ENCODE results near the gene SLC25A22. TPM values are rescaled to one million over a fixed set of nuclear protein-coding genes. Genes with fewer than 3 reads are reported as not detected.

Gene SLC25A22
- total and polyA plus RNA-seq, 9 of the 15 experiments (the other 6 are each of a cell fraction or from before 2014, with no cell fraction given), result 0.41 to 55.4 (median 11.4) TPM

- TF ChIP-seq, protein P1, sequence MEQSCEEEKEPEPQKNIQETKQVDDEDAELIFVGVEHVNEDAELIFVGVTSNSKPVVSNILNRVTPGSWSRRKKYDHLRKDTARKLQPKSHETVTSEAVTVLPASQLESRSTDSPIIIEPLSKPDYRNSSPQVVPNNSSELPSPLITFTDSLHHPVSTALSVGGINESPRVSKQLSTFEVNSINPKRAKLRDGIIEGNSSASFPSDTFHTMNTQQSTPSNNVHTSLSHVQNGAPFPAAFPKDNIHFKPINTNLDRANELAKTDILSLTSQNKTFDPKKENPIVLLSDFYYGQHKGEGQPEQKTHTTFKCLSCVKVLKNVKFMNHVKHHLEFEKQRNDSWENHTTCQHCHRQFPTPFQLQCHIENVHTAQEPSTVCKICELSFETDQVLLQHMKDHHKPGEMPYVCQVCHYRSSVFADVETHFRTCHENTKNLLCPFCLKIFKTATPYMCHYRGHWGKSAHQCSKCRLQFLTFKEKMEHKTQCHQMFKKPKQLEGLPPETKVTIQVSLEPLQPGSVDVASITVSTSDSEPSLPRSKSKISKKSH (CRISPR knock-in tag; IDR thresholded peaks at IDR 0.05), result no peak
- TF ChIP-seq HES1 (IDR thresholded peaks at IDR 0.05; ENCODE audit: low read depth), result no peak
- no peak for TF ChIP-seq ZBTB40 (IDR thresholded peaks at IDR 0.05)
- no peak for TF ChIP-seq ZBTB40 (CRISPR knock-in tag; IDR thresholded peaks at IDR 0.05)
- TF ChIP-seq, protein P2, sequence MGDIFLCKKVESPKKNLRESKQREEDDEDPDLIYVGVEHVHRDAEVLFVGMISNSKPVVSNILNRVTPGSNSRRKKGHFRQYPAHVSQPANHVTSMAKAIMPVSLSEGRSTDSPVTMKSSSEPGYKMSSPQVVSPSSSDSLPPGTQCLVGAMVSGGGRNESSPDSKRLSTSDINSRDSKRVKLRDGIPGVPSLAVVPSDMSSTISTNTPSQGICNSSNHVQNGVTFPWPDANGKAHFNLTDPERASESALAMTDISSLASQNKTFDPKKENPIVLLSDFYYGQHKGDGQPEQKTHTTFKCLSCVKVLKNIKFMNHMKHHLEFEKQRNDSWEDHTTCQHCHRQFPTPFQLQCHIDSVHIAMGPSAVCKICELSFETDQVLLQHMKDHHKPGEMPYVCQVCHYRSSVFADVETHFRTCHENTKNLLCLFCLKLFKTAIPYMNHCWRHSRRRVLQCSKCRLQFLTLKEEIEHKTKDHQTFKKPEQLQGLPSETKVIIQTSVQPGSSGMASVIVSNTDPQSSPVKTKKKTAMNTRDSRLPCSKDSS (IDR thresholded peaks at IDR 0.05; ENCODE audit: low read depth, partially characterized antibody), result no peak
- peak; percentile 32; the same call in 1 of the 2 replicates for TF ChIP-seq ZBTB2 (IDR thresholded peaks at IDR 0.05)
- no peak for TF ChIP-seq NFE2L1 (tag; IDR thresholded peaks at IDR 0.05; ENCODE audit: borderline replicate concordance, low read depth)
- no peak for TF ChIP-seq NFIC (IDR thresholded peaks at IDR 0.05)
- TF ChIP-seq, protein P3, sequence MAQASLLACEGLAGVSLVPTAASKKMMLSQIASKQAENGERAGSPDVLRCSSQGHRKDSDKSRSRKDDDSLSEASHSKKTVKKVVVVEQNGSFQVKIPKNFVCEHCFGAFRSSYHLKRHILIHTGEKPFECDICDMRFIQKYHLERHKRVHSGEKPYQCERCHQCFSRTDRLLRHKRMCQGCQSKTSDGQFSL (CRISPR knock-in tag; IDR thresholded peaks at IDR 0.05), result peak; percentile 37; the same call in 1 of the 2 replicates
- TF ChIP-seq, protein P3 (tag; IDR thresholded peaks at IDR 0.05), result no peak
Measured at GRCh38 chr11:838441-839279, 40.6 kb upstream of the SLC25A22 start (continued).

All from K562 (cell line).